PFSK-1 (cell line): Measurements from ENCODE around the gene QDPR.

Source experiments
- FOXP2 ChIP-seq: optimal IDR thresholded peaks from 2 replicates; pipeline ENCODE3; 2011; ENCODE audit warnings: borderline replicate concordance, control low read depth, inconsistent platforms; ENCODE audit not compliant: insufficient read depth; ENCODE audit errors: extremely low read length, extremely low read depth
- POLR2AphosphoS5 ChIP-seq: IDR thresholded peaks from 2 replicates; pipeline ENCODE4 v1.6.1; 2012; ENCODE audit warnings: low read depth, mild to moderate bottlenecking, control low read depth, low read length, moderate library complexity
- REST ChIP-seq, 2 experiments: IDR thresholded peaks; 2 replicates each; pipeline versions ENCODE4 v1.6.1 to v1.8.0; 2011 to 2012; ENCODE audit warnings: low read depth in 2 of 2, low read length in 2 of 2, control low read depth in 1 of 2, inconsistent platforms in 1 of 2, mild to moderate bottlenecking in 1 of 2, moderate library complexity in 1 of 2; ENCODE audit not compliant: insufficient read depth in 1 of 2
- SIN3A ChIP-seq: IDR thresholded peaks from 2 replicates; pipeline ENCODE4 v1.6.1; 2012; ENCODE audit warnings: mild to moderate bottlenecking, low read length, moderate library complexity, borderline replicate concordance; ENCODE audit not compliant: insufficient read depth
- TAF1 ChIP-seq: IDR thresholded peaks from 2 replicates; pipeline ENCODE4 v1.6.1; 2012; ENCODE audit warnings: low read length, control low read depth, borderline replicate concordance; ENCODE audit not compliant: insufficient read depth

GRCh38 chr4:17494258-17495190 lies 17.4 kb downstream of the QDPR start:
- no peak for TF ChIP-seq POLR2AphosphoS5
- no peak for TF ChIP-seq TAF1
- TF ChIP-seq REST (IDR thresholded peaks at IDR 0.05; ENCODE audit: insufficient read depth in 1 of 2, low read depth in 2 of 2, low read length in 2 of 2), result no peak
- no peak for TF ChIP-seq SIN3A
- no peak for TF ChIP-seq FOXP2
